Progenitor cell of endocrine pancreas (in vitro differentiated cells): ENCODE measurements around the gene RPUSD2. TPM values are rescaled to one million over a fixed set of nuclear protein-coding genes. Genes with fewer than 3 reads are reported as not detected.

ENCODE experiments used
- DNase-seq: peaks from one replicate; pipeline ENCODE4 v3.0.0; 2021; ENCODE audit warnings: low spot score; ENCODE audit not compliant: unreplicated experiment
- H3K27ac Mint-ChIP-seq: 2 replicates; pipeline ENCODE4 v1.8.0; 2021; ENCODE audit warnings: mild to moderate bottlenecking, moderate library complexity, mixed read lengths
- H3K27me3 Mint-ChIP-seq: 2 replicates; pipeline ENCODE4 v1.8.0; 2021; ENCODE audit warnings: mixed read lengths
- H3K36me3 Mint-ChIP-seq: 2 replicates; pipeline ENCODE4 v1.8.0; 2022; ENCODE audit warnings: mixed read lengths; ENCODE audit not compliant: insufficient read depth
- H3K4me1 Mint-ChIP-seq: 2 replicates; pipeline ENCODE4 v1.8.0; 2021; ENCODE audit warnings: low read depth, mixed read lengths
- H3K4me3 Mint-ChIP-seq: 2 replicates; pipeline ENCODE4 v1.8.0; 2021; ENCODE audit warnings: low read depth, mild to moderate bottlenecking, moderate library complexity, mixed read lengths
- H3K9me3 Mint-ChIP-seq: 2 replicates; pipeline ENCODE4 v1.8.0; 2021; ENCODE audit warnings: low read depth, mixed read lengths
- CTCF ChIP-seq: fragments of 200-600 bp; sonication (generic); IDR thresholded peaks from one replicate; pipeline ENCODE4 v1.5.0; 2021; ENCODE audit warnings: antibody characterized with exemption, mild to moderate bottlenecking; ENCODE audit not compliant: unreplicated experiment
- total RNA-seq: library from RNA; stranded (reverse); gene quantifications from 2 replicates; pipeline ENCODE4 v1.2.1, GENCODE V29; 2021

Gene RPUSD2
- total RNA-seq, 1 donor from 2014 or later = 11.5 TPM

DNA sequence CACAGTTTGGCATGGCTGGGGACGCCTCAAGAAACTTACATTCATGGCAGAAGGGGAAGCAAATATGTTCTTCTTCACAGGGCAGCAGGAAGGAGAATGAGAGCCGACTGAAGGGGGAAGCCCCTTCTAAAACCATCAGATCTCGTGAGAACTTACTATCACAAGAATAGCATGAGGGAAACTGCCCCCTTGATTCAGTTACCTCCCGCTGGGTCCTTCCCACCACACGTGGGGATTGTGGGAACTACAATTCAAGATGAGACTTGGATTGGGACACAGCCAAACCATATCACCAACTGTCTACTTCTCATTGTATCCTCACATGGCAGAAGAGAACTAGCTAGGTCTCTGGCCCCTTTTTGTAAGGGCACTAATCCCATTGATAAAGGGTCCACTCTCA lies 34.7 kb upstream of the RPUSD2 start:
- no peak overlapping the region for H3K4me3 Mint-ChIP-seq
- TF ChIP-seq CTCF = no peak
- H3K27me3 Mint-ChIP-seq = no peaks in the 10 kb centered on the region
- no peak overlapping the region for H3K27ac Mint-ChIP-seq
- DNase-seq = no peak
- no peaks in the 10 kb centered on the region for H3K4me1 Mint-ChIP-seq
- no peaks in the 10 kb centered on the region for H3K36me3 Mint-ChIP-seq
- no peaks in the 10 kb centered on the region for H3K9me3 Mint-ChIP-seq

GRCh38 chr15:40536501-40536900 lies 32.6 kb upstream of the RPUSD2 start:
- no peaks in the 10 kb centered on the region for H3K9me3 Mint-ChIP-seq
- H3K27ac Mint-ChIP-seq = no peak overlapping the region
- H3K36me3 Mint-ChIP-seq = no peaks in the 10 kb centered on the region
- no peak for TF ChIP-seq CTCF
- no peaks in the 10 kb centered on the region for H3K4me1 Mint-ChIP-seq
- no peaks in the 10 kb centered on the region for H3K27me3 Mint-ChIP-seq
- DNase-seq = no peak
- no peak overlapping the region for H3K4me3 Mint-ChIP-seq

DNA sequence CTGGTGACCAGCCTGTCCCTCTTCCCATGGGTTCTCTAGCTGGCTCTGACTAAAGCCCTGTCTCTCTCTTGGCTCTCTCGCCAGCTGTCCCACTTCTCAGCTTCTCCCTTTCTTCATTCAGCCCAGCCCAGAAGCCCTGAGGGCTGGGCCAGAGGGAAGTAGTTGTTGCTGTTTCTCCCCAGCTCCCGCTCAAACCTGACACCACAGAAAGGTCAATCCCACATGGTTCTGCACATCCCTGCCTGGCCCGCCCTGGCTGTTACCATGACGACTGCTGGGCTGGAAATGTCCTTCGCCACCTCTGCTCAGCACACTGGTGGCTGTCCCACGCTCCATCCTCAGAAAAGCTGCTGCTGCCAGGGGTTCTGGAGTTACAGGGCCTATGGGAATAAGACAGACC lies 30.1 kb upstream of the RPUSD2 start:
- DNase-seq = no peak

GRCh38 chr15:40543082-40543481 lies 26.0 kb upstream of the RPUSD2 start:
- peaks cover 1% of the 10 kb centered on the region for H3K36me3 Mint-ChIP-seq
- H3K4me3 Mint-ChIP-seq = no peak overlapping the region
- no peaks in the 10 kb centered on the region for H3K27me3 Mint-ChIP-seq

More for the DNA sequence above, 30.1 kb upstream of the RPUSD2 start:
- peaks cover 1% of the 10 kb centered on the region for H3K36me3 Mint-ChIP-seq
- no peak for TF ChIP-seq CTCF
- no peak overlapping the region for H3K4me3 Mint-ChIP-seq
- no peak overlapping the region for H3K27ac Mint-ChIP-seq
- H3K4me1 Mint-ChIP-seq = no peaks in the 10 kb centered on the region
- H3K9me3 Mint-ChIP-seq = no peaks in the 10 kb centered on the region
- no peaks in the 10 kb centered on the region for H3K27me3 Mint-ChIP-seq

GRCh38 chr15:40543631-40544294 lies 25.3 kb upstream of the RPUSD2 start:
- Mint-ChIP-seq H3K4me1 (no peaks in the 10 kb centered on the region), H3K27ac (no peak overlapping the region), H3K4me3 (no peak overlapping the region), H3K27me3 (no peaks in the 10 kb centered on the region), H3K9me3 (no peaks in the 10 kb centered on the region), H3K36me3 (peaks cover 4% of the 10 kb centered on the region)
- TF ChIP-seq CTCF = no peak
- no peak for DNase-seq

More at GRCh38 chr15:40543082-40543481, 26.0 kb upstream of the RPUSD2 start:
- H3K9me3 Mint-ChIP-seq = no peaks in the 10 kb centered on the region
- no peak for DNase-seq
- no peaks in the 10 kb centered on the region for H3K4me1 Mint-ChIP-seq
- no peak for TF ChIP-seq CTCF
- no peak overlapping the region for H3K27ac Mint-ChIP-seq
